Suprapubic skin (tissue), 4 donors: ENCODE results near the gene CCDC197. TPM values are rescaled to one million over a fixed set of nuclear protein-coding genes. Genes with fewer than 3 reads are reported as not detected.

Experiments
- DNase-seq, 2 donors: peaks; one replicate each; pipeline ENCODE4 v3.0.0-alpha.2; 2019; ENCODE audit warnings: low spot score in 2 of 2
- H3K27ac ChIP-seq: fragments of 200-600 bp; sonication (generic); one replicate; pipeline ENCODE4 v1.5.1; 2019
- H3K27me3 ChIP-seq: fragments of 200-600 bp; sonication (generic); one replicate; pipeline ENCODE4 v1.5.1; 2019
- H3K36me3 ChIP-seq: fragments of 200-600 bp; sonication (generic); one replicate; pipeline ENCODE4 v1.5.1; 2019
- H3K4me1 ChIP-seq: fragments of 200-600 bp; sonication (generic); one replicate; pipeline ENCODE4 v1.5.1; 2019
- H3K4me3 ChIP-seq: fragments of 200-600 bp; sonication (generic); one replicate; pipeline ENCODE4 v1.5.1; 2019; ENCODE audit warnings: mild to moderate bottlenecking
- H3K9me3 ChIP-seq: fragments of 200-600 bp; sonication (generic); one replicate; pipeline ENCODE4 v1.5.1; 2019
- CTCF ChIP-seq, 2 donors: fragments of 200-600 bp in 1 of 2; fragments of 450-650 bp in 1 of 2; sonication (generic) in 1 of 2; IDR thresholded peaks; one replicate each; pipeline ENCODE4 v1.5.1; 2016 to 2019; ENCODE audit warnings: antibody characterized with exemption in 2 of 2, mild to moderate bottlenecking in 1 of 2, moderate library complexity in 1 of 2
- EP300 ChIP-seq: sonication (generic); formaldehyde crosslinking; IDR thresholded peaks from one replicate; pipeline ENCODE4 v1.6.1; 2017; ENCODE audit warnings: antibody characterized with exemption
- POLR2A ChIP-seq, 2 donors: fragments of 450-650 bp; IDR thresholded peaks; one replicate each; pipeline ENCODE4 v1.6.1; 2017; ENCODE audit warnings: antibody characterized with exemption in 2 of 2, mild to moderate bottlenecking in 2 of 2, moderate library complexity in 2 of 2
- POLR2AphosphoS5 ChIP-seq, 3 donors: sonication (generic); formaldehyde crosslinking; IDR thresholded peaks; one replicate each; pipeline ENCODE4 v1.6.1; 2017; ENCODE audit warnings: antibody characterized with exemption in 3 of 3
- WGBS: methylation state at CpG from one replicate; pipeline ENCODE4 v1.1.5; 2018; 5-methylcytosine and 5-hydroxymethylcytosine counted together
- total RNA-seq, 4 donors: library from RNA; depleted of rRNA; stranded (reverse); fragments of >200 nt; gene quantifications; one replicate each; pipeline ENCODE4 v1.1.0, GENCODE V29; 2016

The CCDC197 gene
- total RNA-seq, 4 donors from 2014 or later, result not detected

DNA sequence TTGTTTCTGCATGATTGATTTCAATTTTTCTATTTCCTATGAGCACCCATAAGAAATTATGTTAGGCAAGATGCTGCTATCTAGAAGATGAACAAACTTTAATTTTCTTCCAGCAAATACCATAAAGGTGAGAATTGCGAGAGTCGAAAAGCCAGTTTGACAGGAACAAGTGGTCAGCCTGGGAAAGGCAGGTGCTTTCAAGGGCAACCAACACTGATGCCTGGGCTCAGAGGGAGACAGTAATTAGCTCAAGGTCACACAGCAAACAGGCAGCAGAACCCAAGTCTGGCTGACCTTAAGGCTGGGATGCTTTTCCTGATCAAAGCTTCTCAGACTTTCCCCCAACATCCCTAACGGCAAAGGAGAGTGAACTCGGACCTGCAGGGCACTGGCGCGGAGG, 22.2 kb downstream of the CCDC197 start:
- Histone ChIP-seq H3K27me3 (peaks cover 3% of the 10 kb centered on the region), H3K27ac (no peak overlapping the region), H3K9me3 (no peaks in the 10 kb centered on the region), H3K36me3 (no peaks in the 10 kb centered on the region), H3K4me3 (no peak overlapping the region), H3K4me1 (no peaks in the 10 kb centered on the region)
- DNase-seq, result no peak
- TF ChIP-seq POLR2A (IDR thresholded peaks at IDR 0.05) (no peak), EP300 (no peak), POLR2AphosphoS5 (IDR thresholded peaks at IDR 0.05) (no peak), CTCF (IDR thresholded peaks at IDR 0.05) (no peak)
- WGBS, result 81% methylated on average over 6 of the region's 6 CpGs

- Histone ChIP-seq H3K27me3 (peaks cover 3% of the 10 kb centered on the region), H3K36me3 (no peaks in the 10 kb centered on the region), H3K27ac (no peak overlapping the region), H3K4me1 (no peaks in the 10 kb centered on the region), H3K9me3 (no peaks in the 10 kb centered on the region), H3K4me3 (no peak overlapping the region)
- WGBS, result 91% methylated on average over 4 of the region's 4 CpGs
- no peak for DNase-seq
- no peak for TF ChIP-seq POLR2AphosphoS5 (IDR thresholded peaks at IDR 0.05)
- no peak for TF ChIP-seq EP300
- TF ChIP-seq POLR2A (IDR thresholded peaks at IDR 0.05), result no peak
- no peak for TF ChIP-seq CTCF (IDR thresholded peaks at IDR 0.05)
Observed at GRCh38 chr14:94020267-94020666, 23.2 kb downstream of the CCDC197 start.

DNA sequence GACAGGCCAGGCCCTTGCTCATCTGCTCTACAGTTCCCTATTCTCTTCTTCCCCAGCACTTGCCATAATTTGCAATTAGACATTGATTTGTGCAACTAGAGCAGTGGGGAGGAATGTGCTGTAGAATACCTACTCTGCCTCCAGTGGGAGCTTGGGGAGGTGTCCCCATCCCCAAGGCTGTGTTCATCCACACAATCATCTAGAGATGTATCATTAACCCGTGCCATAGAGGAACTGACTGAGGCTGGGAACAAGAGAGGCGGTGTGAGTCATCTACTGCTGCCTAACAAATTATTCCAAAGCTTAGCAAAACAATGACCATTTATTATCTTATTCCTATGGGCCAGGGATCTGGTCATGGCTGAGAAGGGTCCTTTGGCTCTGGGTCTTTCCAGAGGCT, 23.9 kb downstream of the CCDC197 start:
- Histone ChIP-seq H3K4me3 (no peak overlapping the region), H3K27me3 (peaks cover 3% of the 10 kb centered on the region), H3K4me1 (peaks cover 4% of the 10 kb centered on the region), H3K9me3 (no peaks in the 10 kb centered on the region), H3K27ac (no peak overlapping the region), H3K36me3 (no peaks in the 10 kb centered on the region)
- TF ChIP-seq POLR2A (IDR thresholded peaks at IDR 0.05) (no peak), POLR2AphosphoS5 (IDR thresholded peaks at IDR 0.05) (no peak), CTCF (IDR thresholded peaks at IDR 0.05) (no peak), EP300 (no peak)
- WGBS, result 85% methylated on average over 2 of the region's 2 CpGs
- no peak for DNase-seq

- Histone ChIP-seq H3K27me3 (peaks cover 3% of the 10 kb centered on the region), H3K36me3 (no peaks in the 10 kb centered on the region), H3K4me3 (no peak overlapping the region), H3K4me1 (peaks cover 7% of the 10 kb centered on the region), H3K9me3 (no peaks in the 10 kb centered on the region), H3K27ac (no peak overlapping the region)
- TF ChIP-seq POLR2AphosphoS5 (IDR thresholded peaks at IDR 0.05) (no peak), CTCF (IDR thresholded peaks at IDR 0.05) (no peak), EP300 (no peak), POLR2A (IDR thresholded peaks at IDR 0.05) (no peak)
- whole genome bisulfite sequencing, result 65% methylated on average over 10 of the region's 10 CpGs
- DNase-seq, result no peak
Observed at GRCh38 chr14:94021416-94022157, 24.5 kb downstream of the CCDC197 start.

DNA sequence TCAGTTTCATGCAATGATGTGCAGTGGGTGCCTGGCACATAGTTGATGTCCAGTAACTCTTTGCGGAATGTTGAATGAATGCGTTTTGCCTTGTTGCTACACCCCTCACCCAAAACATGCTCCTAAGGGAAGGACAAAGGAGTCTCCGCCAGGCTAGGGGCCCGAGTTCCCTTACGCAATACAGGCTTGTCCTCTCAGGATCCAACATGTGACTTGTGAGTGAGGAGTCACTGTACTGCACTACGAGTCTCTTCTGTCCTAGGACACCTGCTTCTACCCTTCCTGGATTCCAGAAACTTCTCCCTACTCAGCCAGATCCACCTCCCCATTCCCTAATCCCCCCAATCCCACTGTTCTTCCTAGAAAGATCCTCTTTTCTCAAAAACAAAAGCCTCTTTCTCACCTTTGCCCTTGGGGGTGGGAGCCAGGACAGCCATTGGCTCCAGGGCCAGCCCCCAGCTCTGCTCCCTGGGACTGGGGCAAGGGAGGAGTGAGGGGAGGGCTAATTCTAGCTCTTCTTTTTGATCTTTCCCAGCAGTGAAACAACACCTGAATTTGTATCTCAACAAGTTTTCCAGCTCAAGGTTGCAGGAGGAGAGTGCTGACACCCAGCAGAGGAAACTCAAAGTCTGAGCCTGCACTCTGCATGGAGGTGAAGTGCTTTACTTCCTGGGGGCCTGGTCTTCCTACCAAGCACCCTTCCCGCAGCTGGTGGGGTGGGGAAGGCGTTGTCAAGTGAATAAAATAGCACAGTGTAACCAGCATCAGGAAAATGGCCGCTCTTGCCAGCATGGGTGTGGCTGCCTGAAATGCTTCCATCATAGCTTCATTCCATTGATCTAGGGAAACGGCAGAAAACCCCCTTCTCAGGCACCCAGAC, 25.7 kb downstream of the CCDC197 start:
- Histone ChIP-seq H3K9me3 (no peaks in the 10 kb centered on the region), H3K36me3 (no peaks in the 10 kb centered on the region), H3K27ac (no peak overlapping the region), H3K4me3 (no peak overlapping the region), H3K27me3 (no peaks in the 10 kb centered on the region), H3K4me1 (peaks cover 14% of the 10 kb centered on the region)
- DNase-seq, result no peak
- 54% methylated on average over 8 of the region's 10 CpGs for WGBS
- TF ChIP-seq CTCF (IDR thresholded peaks at IDR 0.05) (no peak), EP300 (no peak), POLR2AphosphoS5 (IDR thresholded peaks at IDR 0.05) (no peak), POLR2A (IDR thresholded peaks at IDR 0.05) (no peak)
